ENCODE measurements around the gene CALN1.
"Not testable (repeated sequence)": the region's sequence is repeated elsewhere in the genome, so short reads cannot be mapped to it uniquely, and the experiment has no call there.

CALN1 gene

DNA sequence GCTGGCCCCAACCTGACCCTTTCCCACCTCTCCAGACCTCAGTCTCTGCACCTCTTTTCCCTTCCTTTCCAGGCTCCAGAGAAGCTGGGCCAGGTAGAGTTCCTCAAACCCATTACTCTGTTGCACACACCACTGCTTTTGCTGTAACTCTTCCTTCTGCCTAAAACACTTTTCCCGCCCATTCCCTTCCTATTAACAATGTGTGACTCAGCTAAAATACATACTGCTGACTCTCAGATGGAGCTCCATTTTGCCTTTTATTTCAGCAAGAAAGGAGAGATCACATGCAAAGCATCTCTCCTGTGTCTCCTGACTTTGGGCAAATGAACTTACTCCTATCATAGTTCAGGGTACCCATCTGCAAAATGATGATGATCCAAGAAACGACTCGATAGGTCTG, 201.0 kb downstream of the CALN1 start:
- no peak overlapping the region for H3K4me3 ChIP-seq (ENCODE audit: low read length)
- H3K27ac ChIP-seq (ENCODE audit: low read length): no peak overlapping the region
- no peaks in the 10 kb centered on the region for H3F3A ChIP-seq (ENCODE audit: insufficient read depth, low read length)
- no peak overlapping the region for H3K4me2 ChIP-seq (ENCODE audit: low read depth, low read length)
- H3K9ac ChIP-seq (ENCODE audit: low read length): no peak overlapping the region
- DNase-seq: no peak
- H2AFZ ChIP-seq (ENCODE audit: low read length): no peak overlapping the region
- H3K9me3 ChIP-seq (replicated peaks; ENCODE audit: insufficient read depth, low read length): no peaks in the 10 kb centered on the region
- H3K9me2 ChIP-seq (replicated peaks; ENCODE audit: insufficient read depth, low read length): no peaks in the 10 kb centered on the region
- H3K27me3 ChIP-seq (replicated peaks; ENCODE audit: insufficient read depth, low read length): no peaks in the 10 kb centered on the region
- TF ChIP-seq, protein P1, sequence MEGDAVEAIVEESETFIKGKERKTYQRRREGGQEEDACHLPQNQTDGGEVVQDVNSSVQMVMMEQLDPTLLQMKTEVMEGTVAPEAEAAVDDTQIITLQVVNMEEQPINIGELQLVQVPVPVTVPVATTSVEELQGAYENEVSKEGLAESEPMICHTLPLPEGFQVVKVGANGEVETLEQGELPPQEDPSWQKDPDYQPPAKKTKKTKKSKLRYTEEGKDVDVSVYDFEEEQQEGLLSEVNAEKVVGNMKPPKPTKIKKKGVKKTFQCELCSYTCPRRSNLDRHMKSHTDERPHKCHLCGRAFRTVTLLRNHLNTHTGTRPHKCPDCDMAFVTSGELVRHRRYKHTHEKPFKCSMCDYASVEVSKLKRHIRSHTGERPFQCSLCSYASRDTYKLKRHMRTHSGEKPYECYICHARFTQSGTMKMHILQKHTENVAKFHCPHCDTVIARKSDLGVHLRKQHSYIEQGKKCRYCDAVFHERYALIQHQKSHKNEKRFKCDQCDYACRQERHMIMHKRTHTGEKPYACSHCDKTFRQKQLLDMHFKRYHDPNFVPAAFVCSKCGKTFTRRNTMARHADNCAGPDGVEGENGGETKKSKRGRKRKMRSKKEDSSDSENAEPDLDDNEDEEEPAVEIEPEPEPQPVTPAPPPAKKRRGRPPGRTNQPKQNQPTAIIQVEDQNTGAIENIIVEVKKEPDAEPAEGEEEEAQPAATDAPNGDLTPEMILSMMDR (IDR thresholded peaks at IDR 0.05; ENCODE audit: low read length): no peak
- no peak for TF ChIP-seq EZH2phosphoT487 (IDR thresholded peaks at IDR 0.05; ENCODE audit: low read length)
- TF ChIP-seq EZH2 (optimal IDR thresholded peaks at IDR 0.05; ENCODE audit: low read depth, low read length): no peak
- no peaks in the 10 kb centered on the region for H3K79me2 ChIP-seq (ENCODE audit: low read length)
- no peaks in the 10 kb centered on the region for H3K36me3 ChIP-seq (replicated peaks; ENCODE audit: insufficient read depth, low read length)
- H3K4me1 ChIP-seq (ENCODE audit: low read length): no peaks in the 10 kb centered on the region
- no peaks in the 10 kb centered on the region for H4K20me1 ChIP-seq (ENCODE audit: insufficient read depth, low read length)

DNA sequence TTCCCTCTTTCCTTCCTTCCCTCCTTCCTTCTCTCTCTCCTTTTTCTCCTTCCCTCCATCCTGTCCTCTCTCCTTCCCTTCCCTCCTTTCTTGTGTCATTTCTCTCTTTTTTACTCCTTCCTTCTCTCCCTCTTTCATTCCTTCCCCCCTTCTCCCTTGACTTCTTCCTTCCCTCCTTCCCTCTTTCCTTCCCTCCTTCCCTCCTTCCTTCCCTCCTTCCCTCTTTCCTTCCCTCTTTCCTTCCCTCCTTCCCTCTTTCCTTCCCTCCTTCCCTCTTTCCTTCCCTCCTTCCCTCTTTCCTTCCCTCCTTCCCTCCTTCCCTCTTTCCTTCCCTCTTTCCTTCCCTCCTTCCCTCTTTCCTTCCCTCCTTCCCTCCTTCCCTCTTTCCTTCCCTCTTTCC, 203.1 kb downstream of the CALN1 start:
- DNase-seq; H3K4me3 ChIP-seq (ENCODE audit: low read length); H3F3A ChIP-seq (ENCODE audit: insufficient read depth, low read length); H3K9ac ChIP-seq (ENCODE audit: low read length); H2AFZ ChIP-seq (ENCODE audit: low read length); H3K4me1 ChIP-seq (ENCODE audit: low read length); H3K79me2 ChIP-seq (ENCODE audit: low read length); H3K27ac ChIP-seq (ENCODE audit: low read length); H3K9me2 ChIP-seq (replicated peaks; ENCODE audit: insufficient read depth, low read length); H3K4me2 ChIP-seq (ENCODE audit: low read depth, low read length); H4K20me1 ChIP-seq (ENCODE audit: insufficient read depth, low read length); H3K27me3 ChIP-seq (replicated peaks; ENCODE audit: insufficient read depth, low read length); H3K36me3 ChIP-seq (replicated peaks; ENCODE audit: insufficient read depth, low read length); H3K9me3 ChIP-seq (replicated peaks; ENCODE audit: insufficient read depth, low read length): not testable (repeated sequence)

DNA sequence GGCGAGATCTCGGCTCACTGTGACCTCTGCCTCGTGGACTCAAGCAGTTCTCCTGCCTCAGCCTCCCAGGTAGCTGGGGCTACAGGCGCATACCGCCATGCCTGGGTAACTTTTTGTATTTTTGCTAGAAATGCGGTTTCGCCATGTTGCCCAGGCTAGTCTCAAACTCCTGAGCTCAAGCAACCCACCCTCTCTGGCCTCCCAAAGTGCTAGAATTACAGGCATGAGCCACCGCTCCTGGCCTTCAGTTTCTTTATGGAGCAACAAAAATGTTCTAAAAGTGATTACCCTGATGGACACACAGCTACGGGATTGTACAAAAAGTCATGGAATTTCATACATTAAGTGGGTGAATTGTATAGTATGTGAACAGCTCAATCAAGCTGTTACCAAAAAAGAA, 216.0 kb downstream of the CALN1 start:
- H3K9ac ChIP-seq (ENCODE audit: low read length): no peak overlapping the region
- TF ChIP-seq EZH2 (optimal IDR thresholded peaks at IDR 0.05; ENCODE audit: low read depth, low read length) (no peak), EZH2phosphoT487 (IDR thresholded peaks at IDR 0.05; ENCODE audit: low read length) (no peak)
- TF ChIP-seq, protein P1 (IDR thresholded peaks at IDR 0.05; ENCODE audit: low read length): no peak
- no peaks in the 10 kb centered on the region for H4K20me1 ChIP-seq (ENCODE audit: insufficient read depth, low read length)
- H3K9me3 ChIP-seq (replicated peaks; ENCODE audit: insufficient read depth, low read length): no peaks in the 10 kb centered on the region
- no peak for DNase-seq
- H3K36me3 ChIP-seq (replicated peaks; ENCODE audit: insufficient read depth, low read length): no peaks in the 10 kb centered on the region
- H3K4me1 ChIP-seq (ENCODE audit: low read length): no peaks in the 10 kb centered on the region
- H3K27me3 ChIP-seq (replicated peaks; ENCODE audit: insufficient read depth, low read length): no peaks in the 10 kb centered on the region
- H3K9me2 ChIP-seq (replicated peaks; ENCODE audit: insufficient read depth, low read length): no peaks in the 10 kb centered on the region
- no peak overlapping the region for H2AFZ ChIP-seq (ENCODE audit: low read length)
- no peak overlapping the region for H3K4me3 ChIP-seq (ENCODE audit: low read length)
- no peaks in the 10 kb centered on the region for H3K79me2 ChIP-seq (ENCODE audit: low read length)
- H3K27ac ChIP-seq (ENCODE audit: low read length): no peak overlapping the region
- H3K4me2 ChIP-seq (ENCODE audit: low read depth, low read length): no peak overlapping the region
- no peaks in the 10 kb centered on the region for H3F3A ChIP-seq (ENCODE audit: insufficient read depth, low read length)

GRCh38 chr7:72190919-72191318, 221.2 kb downstream of the CALN1 start:
- Histone ChIP-seq H3K4me3 (ENCODE audit: low read length) (no peak overlapping the region), H3F3A (ENCODE audit: insufficient read depth, low read length) (no peaks in the 10 kb centered on the region), H3K36me3 (replicated peaks; ENCODE audit: insufficient read depth, low read length) (no peaks in the 10 kb centered on the region), H3K27me3 (replicated peaks; ENCODE audit: insufficient read depth, low read length) (no peaks in the 10 kb centered on the region), H3K9me2 (replicated peaks; ENCODE audit: insufficient read depth, low read length) (no peaks in the 10 kb centered on the region), H3K9ac (ENCODE audit: low read length) (no peak overlapping the region), H3K9me3 (replicated peaks; ENCODE audit: insufficient read depth, low read length) (no peaks in the 10 kb centered on the region), H3K27ac (ENCODE audit: low read length) (no peak overlapping the region), H3K79me2 (ENCODE audit: low read length) (no peaks in the 10 kb centered on the region), H3K4me2 (ENCODE audit: low read depth, low read length) (no peak overlapping the region), H3K4me1 (ENCODE audit: low read length) (no peaks in the 10 kb centered on the region), H4K20me1 (ENCODE audit: insufficient read depth, low read length) (no peaks in the 10 kb centered on the region), H2AFZ (ENCODE audit: low read length) (no peak overlapping the region)
- TF ChIP-seq, protein P1 (IDR thresholded peaks at IDR 0.05; ENCODE audit: low read length): no peak
- TF ChIP-seq EZH2 (optimal IDR thresholded peaks at IDR 0.05; ENCODE audit: low read depth, low read length) (no peak), EZH2phosphoT487 (IDR thresholded peaks at IDR 0.05; ENCODE audit: low read length) (no peak)
- no peak for DNase-seq
